Measurements from ENCODE around the gene ANKK1.

Gene ANKK1

DNA sequence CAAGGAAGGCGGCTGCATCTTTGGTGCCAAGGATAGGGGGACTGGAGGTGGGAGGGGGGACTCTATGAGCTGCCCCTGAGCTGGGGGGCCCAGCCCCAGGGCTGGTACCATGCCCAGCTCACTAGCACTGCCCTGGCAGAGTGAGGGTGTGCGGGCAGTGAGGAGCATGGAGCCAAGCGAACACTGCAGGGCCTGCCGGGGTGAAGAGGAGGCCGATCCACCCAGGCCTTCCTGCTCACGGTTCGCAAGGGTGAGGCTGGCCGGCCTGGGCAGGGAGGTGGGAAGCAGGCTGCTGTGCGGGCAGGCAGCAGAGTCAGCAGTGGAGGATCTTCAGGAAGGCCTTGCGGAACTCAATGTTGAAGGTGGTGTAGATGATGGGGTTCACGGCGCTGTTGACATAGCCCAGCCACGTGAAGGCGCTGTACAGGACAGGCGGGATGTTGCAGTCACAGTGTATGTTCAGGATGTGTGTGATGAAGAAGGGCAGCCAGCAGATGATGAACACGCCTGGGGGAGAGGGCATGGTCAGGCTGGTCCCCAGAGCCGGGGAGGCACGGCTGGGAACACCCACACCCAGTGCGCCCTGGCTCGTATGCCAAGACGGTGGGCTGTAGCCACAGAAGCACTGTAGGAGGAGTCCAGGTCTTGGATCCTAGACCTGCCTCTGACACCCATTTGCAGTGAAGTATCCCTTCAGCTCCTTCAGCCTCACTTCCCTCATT lies 23.0 kb downstream of the ANKK1 start (continued):
- TF ChIP-seq POU6F1 (CRISPR knock-in tag; IDR thresholded peaks at IDR 0.05; ENCODE audit: borderline replicate concordance, low read depth): no peak
- TF ChIP-seq ZNF70 (CRISPR knock-in tag; IDR thresholded peaks at IDR 0.05): no peak
- TF ChIP-seq OSR1 (CRISPR knock-in tag; IDR thresholded peaks at IDR 0.05): no peak
- TF ChIP-seq TOX (CRISPR knock-in tag; IDR thresholded peaks at IDR 0.05; ENCODE audit: borderline replicate concordance): no peak
- no peak for TF ChIP-seq ARNTL (CRISPR knock-in tag; IDR thresholded peaks at IDR 0.05; ENCODE audit: borderline replicate concordance, low read depth)
- no peak for TF ChIP-seq RARB (CRISPR knock-in tag; IDR thresholded peaks at IDR 0.05)

DNA sequence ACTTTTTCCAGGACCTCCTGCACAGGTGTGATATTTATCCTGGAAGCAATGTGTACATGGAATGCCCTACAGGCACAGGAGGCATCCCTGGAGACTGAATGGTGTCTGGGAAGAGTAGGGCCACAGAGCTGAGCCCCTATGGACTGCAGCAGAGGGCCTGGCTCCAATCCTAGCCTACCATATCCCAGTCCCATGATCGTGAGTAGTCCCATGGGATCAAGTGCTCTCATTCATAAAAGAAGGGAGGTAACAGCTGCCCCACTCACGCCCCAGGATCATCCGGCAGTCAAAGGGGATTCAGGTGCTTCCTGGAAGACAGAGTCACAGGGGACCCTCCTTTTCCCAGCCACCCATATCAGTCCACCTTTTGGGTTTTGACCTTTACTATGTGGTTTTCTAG lies 24.0 kb downstream of the ANKK1 start:
- no peak for ATAC-seq
- TF ChIP-seq ISL1 (CRISPR knock-in tag; IDR thresholded peaks at IDR 0.05): no peak
- TF ChIP-seq PPARA (CRISPR knock-in tag; IDR thresholded peaks at IDR 0.05; ENCODE audit: borderline replicate concordance): no peak
- no peak for TF ChIP-seq ZNF70 (CRISPR knock-in tag; IDR thresholded peaks at IDR 0.05)
- no peak for TF ChIP-seq OSR1 (CRISPR knock-in tag; IDR thresholded peaks at IDR 0.05)
- TF ChIP-seq RARB (CRISPR knock-in tag; IDR thresholded peaks at IDR 0.05): no peak
- TF ChIP-seq ZNF8 (CRISPR knock-in tag; IDR thresholded peaks at IDR 0.05): no peak
- TF ChIP-seq POU6F1 (CRISPR knock-in tag; IDR thresholded peaks at IDR 0.05; ENCODE audit: borderline replicate concordance, low read depth): no peak

DNA sequence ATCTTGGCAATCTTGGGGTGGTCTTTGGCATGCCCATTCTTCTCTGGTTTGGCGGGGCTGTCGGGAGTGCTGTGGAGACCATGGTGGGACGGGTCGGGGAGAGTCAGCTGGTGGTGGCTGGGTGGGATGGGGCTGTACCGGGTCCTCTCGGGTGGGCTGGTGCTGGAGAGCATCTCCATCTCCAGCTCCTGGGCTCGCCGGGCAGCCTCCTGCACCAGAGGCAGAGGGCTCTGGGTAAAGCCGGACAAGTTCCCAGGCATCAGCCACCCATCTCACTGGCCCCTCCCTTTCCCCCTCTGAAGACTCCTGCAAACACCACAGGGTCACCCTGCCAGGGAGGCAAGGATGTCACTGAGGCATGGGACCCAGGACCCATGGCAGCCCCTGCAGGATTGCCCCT lies 25.1 kb downstream of the ANKK1 start:
- no peak for TF ChIP-seq ZNF565 (CRISPR knock-in tag; conservative IDR thresholded peaks at IDR 0.05; ENCODE audit: low read depth)
- no peak for TF ChIP-seq CSDC2 (CRISPR knock-in tag; IDR thresholded peaks at IDR 0.05)
- no peak for TF ChIP-seq TOX (CRISPR knock-in tag; IDR thresholded peaks at IDR 0.05; ENCODE audit: borderline replicate concordance)
- TF ChIP-seq ESRRG (CRISPR knock-in tag; IDR thresholded peaks at IDR 0.05): no peak
- no peak for TF ChIP-seq RARB (CRISPR knock-in tag; IDR thresholded peaks at IDR 0.05)
- no peak for TF ChIP-seq BACH2 (CRISPR knock-in tag; IDR thresholded peaks at IDR 0.05; ENCODE audit: borderline replicate concordance)
- no peak for TF ChIP-seq ZC3H10 (CRISPR knock-in tag; IDR thresholded peaks at IDR 0.05)
- TF ChIP-seq PATZ1 (CRISPR knock-in tag; IDR thresholded peaks at IDR 0.05; ENCODE audit: borderline replicate concordance): no peak
- no peak for TF ChIP-seq ZNF8 (CRISPR knock-in tag; IDR thresholded peaks at IDR 0.05)
- no peak for ATAC-seq

- TF ChIP-seq POU6F1 (CRISPR knock-in tag; IDR thresholded peaks at IDR 0.05; ENCODE audit: borderline replicate concordance, low read depth): no peak
- no peak for ATAC-seq
These were observed 27.8 kb downstream of the ANKK1 start for GRCh38 chr11:113415343-113415742.

- ATAC-seq: no peak
- TF ChIP-seq RARB (CRISPR knock-in tag; IDR thresholded peaks at IDR 0.05) (no peak), PPARA (CRISPR knock-in tag; IDR thresholded peaks at IDR 0.05; ENCODE audit: borderline replicate concordance) (no peak), GLIS3 (CRISPR knock-in tag; IDR thresholded peaks at IDR 0.05) (no peak)
These were observed 29.8 kb downstream of the ANKK1 start for GRCh38 chr11:113417428-113417827.

GRCh38 chr11:113419454-113420003 lies 31.9 kb downstream of the ANKK1 start:
- no peak for TF ChIP-seq TSHZ2 (CRISPR knock-in tag; IDR thresholded peaks at IDR 0.05)
- ATAC-seq: no peak
